ENCODE results near the gene SAMD13.

GRCh38 chr1:84307398-84307797, 5.9 kb downstream of the SAMD13 start:
- TF ChIP-seq CTCF (IDR thresholded peaks at IDR 0.05; ENCODE audit: low read depth, low read length, missing input control) = no peak
- TF ChIP-seq NR2F2 (IDR thresholded peaks at IDR 0.05) = no peak
- no peak for TF ChIP-seq SP1 (IDR thresholded peaks at IDR 0.05)
- no peak for TF ChIP-seq FOXA1 (IDR thresholded peaks at IDR 0.05)
- no peak for TF ChIP-seq MAX (IDR thresholded peaks at IDR 0.05)
- TF ChIP-seq ATF3 (IDR thresholded peaks at IDR 0.05) = no peak
